Ovary (tissue), 3 donors: ENCODE results near the gene UTRN.

Source experiments
- CTCF ChIP-seq, 3 donors: fragments of 450-650 bp in 2 of 3; fragments of 200-600 bp in 1 of 3; IDR thresholded peaks; one replicate each; pipeline versions ENCODE4 v1.5.1 to v1.8.0; 2016 to 2022; ENCODE audit warnings: antibody characterized with exemption in 3 of 3, mild to moderate bottlenecking in 1 of 3
- POLR2A ChIP-seq: fragments of 450-650 bp; IDR thresholded peaks from one replicate; pipeline ENCODE4 v1.6.1; 2017; ENCODE audit warnings: antibody characterized with exemption, mild to moderate bottlenecking, moderate library complexity
- donor health status: DM: no; HTN: no; CAD: no.

GRCh38 chr6:144331491-144331969, 46.4 kb downstream of the UTRN start:
- TF ChIP-seq CTCF (IDR thresholded peaks at IDR 0.05) (no peak), POLR2A (no peak)
